IMR-90 (cell line): ENCODE measurements around the gene DOCK4. TPM values are rescaled to one million over a fixed set of nuclear protein-coding genes. Genes with fewer than 3 reads are reported as not detected.

ENCODE experiments used
- ATAC-seq: fragments of 200-7000 bp; cut with Tn5 transposase; 2 replicates; pipeline ENCODE4 v1.9.1; 2020; ENCODE audit warnings: low read depth, mild to moderate bottlenecking, moderate library complexity
- BruUV-seq: library from RNA; stranded (reverse); fragments of 400-500 nt; replicated peaks from 2 replicates; lab custom pipeline; 2021; lab: Mats Ljungman, UMichigan
- CTCF ChIA-PET: fragments of 300-600 bp; formaldehyde crosslinking; extraction: SDS; loops from one replicate; lab custom pipeline; 2021; ENCODE audit warnings: antibody characterized with exemption; lab: Yijun Ruan, JAX
- POLR2A ChIA-PET: fragments of 300-600 bp; sonication (Branson Sonifier 250); formaldehyde crosslinking; loops from one replicate; lab custom pipeline; 2022; ENCODE audit warnings: antibody characterized with exemption; ENCODE audit not compliant: unreplicated experiment; lab: Charles Lee
- DNase-seq: peaks from one replicate; pipeline ENCODE4 v3.0.0; 2013
- H2AFZ ChIP-seq: replicated peaks from 2 replicates; pipeline ENCODE3; 2013; ENCODE audit warnings: low read length, mild to moderate bottlenecking; ENCODE audit not compliant: poor library complexity
- H2AK5ac ChIP-seq: 2 replicates; pipeline ENCODE4 v1.6.1; 2013; ENCODE audit warnings: low read depth, low read length, inconsistent platforms
- H2AK9ac ChIP-seq: replicated peaks from 2 replicates; pipeline ENCODE3; 2013; ENCODE audit warnings: mild to moderate bottlenecking, low read depth, low read length, moderate library complexity; ENCODE audit not compliant: poor library complexity
- H2BK120ac ChIP-seq: 2 replicates; pipeline ENCODE4 v1.6.1; 2013; ENCODE audit warnings: low read depth, low read length, inconsistent platforms
- H2BK15ac ChIP-seq: 3 replicates; pipeline ENCODE4 v1.6.1; 2013; ENCODE audit warnings: low read depth, low read length, inconsistent platforms
- H2BK20ac ChIP-seq: 2 replicates; pipeline ENCODE4 v1.6.1; 2013; ENCODE audit warnings: low read depth, mild to moderate bottlenecking, inconsistent platforms, low read length, moderate library complexity
- H2BK5ac ChIP-seq: 2 replicates; pipeline ENCODE4 v1.6.1; 2013; ENCODE audit warnings: mild to moderate bottlenecking, low read depth, low read length, inconsistent platforms; ENCODE audit not compliant: poor library complexity, severe bottlenecking
- H3K14ac ChIP-seq: replicated peaks from 2 replicates; pipeline ENCODE4 v1.6.1; 2013; ENCODE audit warnings: low read depth, low read length, inconsistent platforms
- H3K18ac ChIP-seq: 2 replicates; pipeline ENCODE4 v1.6.1; 2013; ENCODE audit warnings: low read depth, low read length, control low read depth
- H3K23ac ChIP-seq: 2 replicates; pipeline ENCODE4 v1.6.1; 2013; ENCODE audit warnings: low read depth, low read length, inconsistent platforms
- H3K27ac ChIP-seq: 2 replicates; pipeline ENCODE4 v1.5.1; 2013; ENCODE audit warnings: mild to moderate bottlenecking, control low read depth, low read length; ENCODE audit not compliant: insufficient read depth
- H3K27me3 ChIP-seq: 2 replicates; pipeline ENCODE4 v1.6.1; 2013; ENCODE audit warnings: low read length; ENCODE audit not compliant: control insufficient read depth, insufficient read depth
- H3K36me3 ChIP-seq: 2 replicates; pipeline ENCODE4 v1.6.1; 2013; ENCODE audit warnings: low read length, mixed read lengths; ENCODE audit not compliant: control insufficient read depth, insufficient read depth
- H3K4ac ChIP-seq: 2 replicates; pipeline ENCODE4 v1.6.1; 2013; ENCODE audit warnings: low read depth, low read length, inconsistent platforms
- H3K4me1 ChIP-seq: 2 replicates; pipeline ENCODE4 v1.6.1; 2013; ENCODE audit warnings: low read length, mixed read lengths; ENCODE audit not compliant: control insufficient read depth, insufficient read depth
- H3K4me2 ChIP-seq: 2 replicates; pipeline ENCODE4 v1.6.1; 2013; ENCODE audit warnings: low read depth, mild to moderate bottlenecking, control low read depth, low read length, moderate library complexity
- H3K4me3 ChIP-seq: 2 replicates; pipeline ENCODE4 v1.5.1; 2013; ENCODE audit warnings: low read depth, mild to moderate bottlenecking, control low read depth, low read length, moderate library complexity; ENCODE audit not compliant: insufficient read depth
- H3K56ac ChIP-seq: 2 replicates; pipeline ENCODE4 v1.6.1; 2013; ENCODE audit warnings: low read length, inconsistent platforms; ENCODE audit not compliant: insufficient read depth; ENCODE audit errors: extremely low read depth
- H3K79me1 ChIP-seq, 2 experiments: 2 replicates each; pipeline ENCODE4 v1.6.1; 2013; ENCODE audit warnings: low read length in 2 of 2, inconsistent platforms in 1 of 2, low read depth in 1 of 2
- H3K9ac ChIP-seq: 2 replicates; pipeline ENCODE4 v1.6.1; 2013; ENCODE audit warnings: low read depth, low read length, control low read depth
- H3K9me1 ChIP-seq: 2 replicates; pipeline ENCODE4 v1.6.1; 2013; ENCODE audit warnings: low read length, inconsistent platforms; ENCODE audit not compliant: insufficient read depth
- H3K9me3 ChIP-seq: 2 replicates; pipeline ENCODE4 v1.6.1; 2013; ENCODE audit warnings: low read length; ENCODE audit not compliant: control insufficient read depth, insufficient read depth
- H4K20me1 ChIP-seq: 2 replicates; pipeline ENCODE4 v1.6.1; 2013; ENCODE audit warnings: low read length, inconsistent platforms; ENCODE audit not compliant: insufficient read depth
- H4K5ac ChIP-seq: 2 replicates; pipeline ENCODE4 v1.6.1; 2013; ENCODE audit warnings: mild to moderate bottlenecking, low read depth, low read length, control low read depth
- H4K8ac ChIP-seq, 2 experiments: 2 replicates each; pipeline ENCODE4 v1.6.1; 2013; ENCODE audit warnings: low read depth in 2 of 2, low read length in 2 of 2, control low read depth in 1 of 2, inconsistent platforms in 1 of 2
- H4K91ac ChIP-seq: 2 replicates; pipeline ENCODE4 v1.6.1; 2013; ENCODE audit warnings: low read depth, low read length, inconsistent platforms; ENCODE audit not compliant: insufficient read depth
- ELK1 ChIP-seq: fragments of 150-350 bp; IDR thresholded peaks from 2 replicates; pipeline ENCODE4 v1.6.1; 2016; ENCODE audit warnings: low read depth, mild to moderate bottlenecking, low read length, moderate library complexity, borderline replicate concordance
- MAZ ChIP-seq: IDR thresholded peaks from 2 replicates; pipeline ENCODE4 v1.6.1; 2012; ENCODE audit warnings: low read depth, mild to moderate bottlenecking, low read length, improper control_type of control experiment, moderate library complexity, borderline replicate concordance
- MXI1 ChIP-seq: IDR thresholded peaks from 2 replicates; pipeline ENCODE4 v1.6.1; 2012; ENCODE audit warnings: low read depth, mild to moderate bottlenecking, low read length, moderate library complexity, borderline replicate concordance
- POLR2A ChIP-seq: IDR thresholded peaks from 2 replicates; pipeline ENCODE4 v1.6.1; 2012; ENCODE audit warnings: mild to moderate bottlenecking, low read depth, low read length
- RAD21 ChIP-seq: IDR thresholded peaks from 2 replicates; pipeline ENCODE4 v1.6.1; 2012; ENCODE audit warnings: low read length, improper control_type of control experiment
- RFX5 ChIP-seq: IDR thresholded peaks from 2 replicates; pipeline ENCODE4 v1.8.0; 2012; ENCODE audit warnings: low read depth, mild to moderate bottlenecking, low read length, moderate library complexity
- SMC3 ChIP-seq: fragments of 150-350 bp; IDR thresholded peaks from 2 replicates; pipeline ENCODE4 v1.6.1; 2016; ENCODE audit warnings: low read depth, mild to moderate bottlenecking, antibody characterized with exemption, low read length, moderate library complexity
- USF2 ChIP-seq: fragments of 150-350 bp; IDR thresholded peaks from 2 replicates; pipeline ENCODE4 v1.6.1; 2017; ENCODE audit warnings: mild to moderate bottlenecking, antibody characterized with exemption, low read length, low read depth
- WGBS, 2 experiments: methylation state at CpG; one replicate each; pipeline versions ENCODE4 v1.1.5 to v1.1.7; 2013; ENCODE audit warnings: missing lambda C conversion rate in 2 of 2; ENCODE audit not compliant: insufficient read length in 1 of 2; ENCODE audit errors: extremely low coverage in 2 of 2; 5-methylcytosine and 5-hydroxymethylcytosine counted together
- dilution Hi-C: fragments of 300-500 bp; cut with HindIII; formaldehyde crosslinking; loops from one replicate; pipeline ENCODE4 v1.14.3; 2018; ENCODE audit warnings: low sequenced_read_pairs; ENCODE audit not compliant: unreplicated experiment
- in situ Hi-C: fragments of 300-500 bp; cut with MboI; formaldehyde crosslinking; loops from 3 replicates; pipeline ENCODE4 v1.14.3; 2019; ENCODE audit warnings: low sequenced_read_pairs, inconsistent platforms, mixed read lengths
- intact Hi-C: fragments of 100-400 bp; cut with micrococcal nuclease; formaldehyde crosslinking; loops from 2 replicates; pipeline ENCODE4 v1.10.0; 2022
- polyA plus RNA-seq, 3 experiments: library from polyadenylated mRNA; depleted of rRNA; stranded (reverse); fragments of >200 nt; gene quantifications; 2 replicates each; pipeline ENCODE4 v1.2.3, GENCODE V29; 2012; ENCODE audit warnings: low replicate concordance in 1 of 3
- total RNA-seq: library from RNA; depleted of rRNA; stranded (reverse); fragments of >200 nt; gene quantifications from 2 replicates; pipeline ENCODE4 v1.2.3, GENCODE V29; 2012

DOCK4 gene
- total and polyA plus RNA-seq, 2 of the 4 experiments (the other 2 are of a cell fraction): 4.4 to 12.2 TPM

GRCh38 chr7:111760043-111760442 is 446.2 kb downstream of the DOCK4 start:
- Histone ChIP-seq H2AK5ac (no peak overlapping the region), H3K27ac (no peak overlapping the region), H4K91ac (no peak overlapping the region), H2AFZ (no peak overlapping the region), H3K56ac (no peak overlapping the region), H3K14ac (no peak overlapping the region), H2BK20ac (no peak overlapping the region), H3K9me3 (no peaks in the 10 kb centered on the region), H3K9me1 (no peaks in the 10 kb centered on the region; the same call in 1 of the 2 replicates), H3K18ac (no peak overlapping the region), H3K23ac (no peak overlapping the region), H2AK9ac (no peak overlapping the region), H3K79me1 (no peaks in the 10 kb centered on the region), H3K4me3 (no peak overlapping the region), H2BK5ac (no peak overlapping the region), H3K4me1 (peaks cover 5% of the 10 kb centered on the region), H3K36me3 (peaks cover 9% of the 10 kb centered on the region), H2BK120ac (no peak overlapping the region), H4K20me1 (no peaks in the 10 kb centered on the region), H3K4me2 (no peak overlapping the region), H4K8ac (no peak overlapping the region), H2BK15ac (no peak overlapping the region), H3K4ac (no peak overlapping the region), H3K27me3 (no peaks in the 10 kb centered on the region), H4K5ac (no peak overlapping the region), H3K9ac (no peak overlapping the region)
- CTCF ChIA-PET: interaction anchor here (1.0 to 1.1 kb wide), 2 partner anchors 11 to 95 kb away, joined by 3 to 5 read pairs; no protein-coding TSS in a partner anchor
- DNase-seq (no peak), ATAC-seq (no peak)
- dilution Hi-C loops (no loop called here), intact Hi-C loops (no loop called here), in situ Hi-C loops (loop anchor here (25.0 kb wide), 2 partner anchors 452 to 1127 kb away; partner anchors contain the start of genes DOCK4 and ZNF277)
- TF ChIP-seq MXI1: no peak
- TF ChIP-seq RFX5: no peak
- TF ChIP-seq RAD21: no peak
- no peak for TF ChIP-seq USF2
- no peak for TF ChIP-seq SMC3
- TF ChIP-seq POLR2A: no peak
- TF ChIP-seq ELK1: no peak
- no peak for TF ChIP-seq MAZ
- BruUV-seq: no TSS peak
- POLR2A ChIA-PET: no interaction called here
- 100% methylated on average over 1 of the region's 8 CpGs; no CpG with 5 or more reads in 1 of the 2 experiments for WGBS, 2 experiments
